Suprapubic skin (tissue), 4 donors: ENCODE data around the gene FCHO2.

Experiments
- EP300 ChIP-seq: sonication (generic); formaldehyde crosslinking; IDR thresholded peaks from one replicate; pipeline ENCODE4 v1.6.1; 2017; ENCODE audit warnings: antibody characterized with exemption
- POLR2AphosphoS5 ChIP-seq, 3 donors: sonication (generic); formaldehyde crosslinking; IDR thresholded peaks; one replicate each; pipeline ENCODE4 v1.6.1; 2017; ENCODE audit warnings: antibody characterized with exemption in 3 of 3
- TF ChIP-seq, protein P1 (sequence below), 2 donors: fragments of 200-600 bp in 1 of 2; fragments of 450-650 bp in 1 of 2; sonication (generic) in 1 of 2; IDR thresholded peaks; one replicate each; pipeline ENCODE4 v1.5.1; 2016 to 2019; ENCODE audit warnings: antibody characterized with exemption in 2 of 2, mild to moderate bottlenecking in 1 of 2, moderate library complexity in 1 of 2

DNA sequence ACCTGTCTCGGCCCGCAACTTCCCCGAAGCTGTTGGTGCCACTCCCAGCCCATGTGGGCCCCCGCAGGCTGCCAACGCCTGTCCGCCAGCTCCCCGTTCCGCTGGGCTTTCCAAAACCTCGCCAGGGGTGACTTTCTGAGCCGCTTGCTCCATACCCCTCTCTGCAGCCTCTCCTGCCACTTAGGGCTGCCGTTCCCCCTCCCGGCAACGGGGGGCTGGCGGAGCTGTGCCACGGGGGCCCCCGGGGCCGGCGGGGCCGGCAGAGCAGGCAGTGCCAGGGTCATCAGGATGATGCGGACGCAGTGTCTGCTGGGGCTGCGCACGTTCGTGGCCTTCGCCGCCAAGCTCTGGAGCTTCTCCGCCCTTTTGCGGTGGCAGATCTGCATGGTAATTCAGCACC lies 40.8 kb downstream of the FCHO2 start:
- TF ChIP-seq, protein P1, sequence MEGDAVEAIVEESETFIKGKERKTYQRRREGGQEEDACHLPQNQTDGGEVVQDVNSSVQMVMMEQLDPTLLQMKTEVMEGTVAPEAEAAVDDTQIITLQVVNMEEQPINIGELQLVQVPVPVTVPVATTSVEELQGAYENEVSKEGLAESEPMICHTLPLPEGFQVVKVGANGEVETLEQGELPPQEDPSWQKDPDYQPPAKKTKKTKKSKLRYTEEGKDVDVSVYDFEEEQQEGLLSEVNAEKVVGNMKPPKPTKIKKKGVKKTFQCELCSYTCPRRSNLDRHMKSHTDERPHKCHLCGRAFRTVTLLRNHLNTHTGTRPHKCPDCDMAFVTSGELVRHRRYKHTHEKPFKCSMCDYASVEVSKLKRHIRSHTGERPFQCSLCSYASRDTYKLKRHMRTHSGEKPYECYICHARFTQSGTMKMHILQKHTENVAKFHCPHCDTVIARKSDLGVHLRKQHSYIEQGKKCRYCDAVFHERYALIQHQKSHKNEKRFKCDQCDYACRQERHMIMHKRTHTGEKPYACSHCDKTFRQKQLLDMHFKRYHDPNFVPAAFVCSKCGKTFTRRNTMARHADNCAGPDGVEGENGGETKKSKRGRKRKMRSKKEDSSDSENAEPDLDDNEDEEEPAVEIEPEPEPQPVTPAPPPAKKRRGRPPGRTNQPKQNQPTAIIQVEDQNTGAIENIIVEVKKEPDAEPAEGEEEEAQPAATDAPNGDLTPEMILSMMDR (IDR thresholded peaks at IDR 0.05): no peak
- TF ChIP-seq POLR2AphosphoS5 (IDR thresholded peaks at IDR 0.05) (no peak), EP300 (no peak)
